GM21526 (cell line): ENCODE results near the gene ARHGAP12.
"Not testable (repeated sequence)": the region's sequence is repeated elsewhere in the genome, so short reads cannot be mapped to it uniquely, and the experiment has no call there.

Source experiments
- ATAC-seq: cut with Tn5 transposase; IDR thresholded peaks from one replicate; pipeline ENCODE4 v1.9.1; 2021; ENCODE audit warnings: moderate library complexity; ENCODE audit not compliant: unreplicated experiment, low FRiP score

Gene ARHGAP12

DNA sequence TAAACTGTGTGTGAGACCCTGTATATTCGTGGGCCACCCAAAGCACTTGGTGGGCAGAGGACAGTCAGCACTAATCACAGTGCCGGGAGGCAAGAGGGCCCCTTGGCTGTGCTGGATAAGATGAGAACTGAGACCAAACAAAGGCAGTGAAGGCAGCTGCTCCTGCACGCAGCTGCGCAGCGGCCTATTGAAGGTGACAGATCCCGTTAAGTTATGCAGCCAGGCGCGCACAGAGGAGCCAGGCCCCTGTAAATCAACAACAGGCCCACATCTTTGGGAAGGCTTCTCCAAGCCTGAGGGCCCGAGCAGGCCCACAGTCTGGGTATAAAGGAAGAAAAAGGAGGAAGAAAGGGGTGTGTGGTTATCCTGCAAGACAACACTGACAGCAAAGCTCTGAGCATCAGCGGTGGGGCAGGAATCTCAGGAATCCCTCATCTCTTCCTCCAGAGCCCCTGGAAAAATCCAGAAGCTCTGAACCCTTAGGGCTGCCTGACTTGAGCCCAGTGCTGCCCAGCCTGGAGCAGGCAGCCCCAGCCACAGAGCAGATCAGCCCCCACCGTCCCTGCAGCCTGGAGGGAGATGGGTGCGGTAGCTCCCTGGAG is 154.2 kb downstream of the ARHGAP12 start:
- ATAC-seq, result no peak

DNA sequence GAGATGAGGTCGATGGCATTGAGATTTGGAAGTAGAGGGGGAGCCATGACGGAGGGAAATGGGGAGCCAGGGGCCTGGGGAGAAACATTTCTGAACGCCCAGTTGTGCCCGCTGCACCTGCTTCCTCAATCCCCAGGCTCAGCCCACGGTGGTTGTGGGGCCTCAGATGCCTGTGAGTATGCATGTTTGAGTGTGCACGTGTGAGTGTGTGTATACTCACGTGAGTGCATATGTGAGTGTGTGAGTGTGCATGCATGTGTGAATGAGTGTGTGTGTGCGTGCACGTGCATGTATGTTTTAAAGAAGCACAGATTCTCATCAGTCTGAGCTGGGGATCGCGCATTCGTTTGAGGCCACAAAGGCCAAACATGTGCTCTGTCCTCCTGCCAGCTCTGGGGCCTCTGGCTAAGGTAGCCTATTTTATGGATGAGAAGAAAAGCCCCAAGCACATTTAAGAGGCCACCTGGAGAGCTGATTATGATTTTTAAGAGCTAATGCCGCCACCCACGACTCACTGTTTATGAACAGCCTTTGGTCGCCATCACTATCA is 154.8 kb downstream of the ARHGAP12 start:
- no peak for ATAC-seq

DNA sequence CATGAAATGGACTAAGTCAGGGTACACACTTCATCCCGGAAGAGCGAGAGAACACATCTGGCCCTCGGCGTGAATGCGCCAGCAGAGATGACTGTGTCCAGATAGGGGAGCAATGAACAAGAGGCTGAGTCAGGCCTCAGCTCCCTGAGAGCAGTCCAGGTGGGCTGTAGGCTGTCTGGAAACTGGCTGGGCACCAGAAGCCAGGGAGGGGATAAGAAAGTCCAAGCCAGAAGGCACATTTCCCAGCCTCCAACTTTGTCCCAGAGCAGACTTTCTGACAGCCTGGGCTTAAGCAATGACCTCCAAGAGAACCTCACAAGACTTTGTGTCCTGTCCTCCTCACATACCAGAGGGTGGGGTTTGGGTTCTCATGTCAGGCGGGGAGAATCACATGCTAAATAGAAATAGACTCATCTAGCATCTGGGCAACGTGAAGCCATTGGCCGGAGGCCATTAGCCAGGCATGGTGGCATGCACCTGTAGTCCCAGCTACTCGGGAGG is 157.2 kb downstream of the ARHGAP12 start:
- no peak for ATAC-seq

DNA sequence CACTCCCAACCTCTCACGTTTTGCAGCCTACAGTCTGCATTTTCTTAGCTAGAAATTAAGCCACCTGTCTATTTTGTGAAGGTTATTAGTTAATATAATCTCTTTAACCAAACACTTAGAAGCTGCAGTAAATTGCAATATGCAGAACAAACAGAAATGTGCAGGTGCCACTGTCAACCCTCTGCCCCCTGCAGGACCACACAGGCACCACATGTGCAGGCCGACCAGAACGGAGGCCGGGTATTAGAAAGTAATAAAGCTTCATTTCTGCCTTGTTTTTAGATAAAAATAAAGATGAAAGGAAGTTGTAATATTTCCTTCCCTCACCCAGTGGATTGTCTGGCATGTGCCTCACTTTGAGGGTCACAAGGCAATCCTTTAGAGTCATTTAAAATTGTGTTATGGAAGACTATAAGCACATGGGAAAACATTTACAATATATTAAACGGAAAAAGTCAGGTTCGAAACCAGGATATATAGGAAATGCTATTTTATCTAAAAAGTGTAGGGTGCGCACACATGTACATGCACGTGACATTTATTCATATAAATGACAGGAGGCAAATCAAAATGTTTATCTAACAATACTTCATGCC is 158.2 kb downstream of the ARHGAP12 start:
- peak; percentile 54 for ATAC-seq

DNA sequence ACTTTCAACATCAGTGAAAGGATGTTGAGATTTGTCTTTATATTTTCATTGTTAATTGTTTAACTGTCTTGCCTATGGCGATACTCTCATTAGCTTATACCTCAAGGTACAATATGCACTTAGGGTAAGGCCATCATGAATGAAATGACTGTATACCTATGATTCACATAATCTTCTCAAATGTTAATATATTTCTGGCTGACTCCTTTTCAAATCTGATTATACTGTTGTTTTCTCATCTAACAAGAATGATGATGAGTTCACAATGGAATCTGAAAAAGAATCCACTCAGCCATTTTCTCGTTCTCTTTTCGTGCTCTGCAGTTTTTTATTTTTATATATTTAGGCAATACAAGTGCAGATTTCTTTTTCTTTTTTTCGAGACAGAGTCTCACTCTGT is 159.1 kb downstream of the ARHGAP12 start:
- no peak for ATAC-seq

DNA sequence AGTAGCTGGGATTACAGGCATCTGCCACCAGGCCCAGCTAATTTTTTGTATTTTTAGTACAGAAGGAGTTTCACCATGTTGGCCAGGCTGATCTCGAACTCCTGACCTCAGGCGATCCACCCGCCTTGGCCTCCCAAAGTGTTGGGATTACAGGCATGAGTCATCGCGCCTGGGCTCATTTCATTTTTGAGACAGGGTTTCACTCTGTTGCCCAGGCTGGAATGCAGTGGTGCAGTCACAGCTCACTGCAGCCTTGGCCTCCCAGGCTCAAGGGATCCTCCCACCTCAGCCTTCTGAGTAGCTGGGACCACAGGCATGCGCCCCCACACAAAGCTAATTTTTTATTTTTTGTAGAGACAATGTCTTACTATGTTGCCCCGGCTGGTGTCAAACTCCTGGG is 159.7 kb downstream of the ARHGAP12 start:
- not testable (repeated sequence) for ATAC-seq

DNA sequence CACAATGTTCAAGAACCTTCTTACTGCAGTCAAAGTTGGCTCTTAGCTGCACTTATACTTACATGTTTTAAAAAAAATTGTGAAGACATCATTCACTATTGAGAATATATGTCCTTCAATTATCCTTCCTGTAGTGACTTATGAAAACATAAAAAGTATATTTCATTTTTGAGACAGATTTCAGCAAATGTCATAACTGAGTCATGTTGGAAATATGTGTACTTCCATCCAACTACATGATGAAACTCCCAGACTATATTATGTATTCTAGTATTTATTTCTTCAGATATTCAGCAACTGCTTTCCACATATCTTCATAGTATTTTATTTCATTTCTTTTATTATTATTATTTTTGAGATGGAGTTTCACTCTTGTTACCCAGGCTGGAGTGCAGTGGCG is 160.2 kb downstream of the ARHGAP12 start:
- ATAC-seq, result no peak

DNA sequence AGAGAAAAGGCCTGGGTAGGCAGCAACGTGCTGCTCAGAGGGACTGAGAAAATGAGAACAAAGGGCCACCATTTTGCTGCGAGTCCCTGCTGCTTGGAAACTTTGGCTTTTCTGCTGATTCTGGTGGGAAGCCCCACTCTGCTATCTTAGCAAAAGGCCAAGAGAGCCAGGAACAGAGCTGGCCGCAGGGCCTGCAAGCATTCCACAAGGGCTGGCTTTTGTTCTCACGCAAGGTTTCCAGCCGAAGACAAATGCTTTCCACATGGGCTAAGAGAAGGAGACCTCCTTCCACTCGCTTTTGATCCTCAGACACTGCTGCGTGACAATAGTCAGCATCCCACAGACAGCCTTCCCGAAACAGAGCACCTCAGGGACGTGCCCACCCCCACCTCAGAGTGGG is 163.1 kb downstream of the ARHGAP12 start:
- no peak for ATAC-seq

DNA sequence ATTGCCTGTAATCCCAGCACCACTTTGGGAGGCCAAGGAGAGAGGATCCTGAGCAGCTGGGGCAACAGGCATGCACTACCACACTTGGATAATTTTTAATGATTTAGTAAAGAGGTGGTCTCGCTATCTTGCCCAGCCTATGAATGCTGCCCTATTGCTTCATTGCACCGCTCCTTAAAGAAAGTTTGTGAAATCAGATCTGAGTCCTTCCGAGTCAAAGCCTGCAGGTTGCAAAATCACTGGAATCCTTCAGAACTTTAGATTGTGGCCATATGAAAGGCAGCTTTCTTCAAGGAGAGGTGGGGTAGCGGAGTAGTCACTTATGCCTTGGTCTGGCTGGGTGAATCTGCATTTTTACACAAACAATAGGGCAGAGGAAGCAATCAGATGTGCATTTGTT is 166.3 kb downstream of the ARHGAP12 start:
- ATAC-seq, result no peak

DNA sequence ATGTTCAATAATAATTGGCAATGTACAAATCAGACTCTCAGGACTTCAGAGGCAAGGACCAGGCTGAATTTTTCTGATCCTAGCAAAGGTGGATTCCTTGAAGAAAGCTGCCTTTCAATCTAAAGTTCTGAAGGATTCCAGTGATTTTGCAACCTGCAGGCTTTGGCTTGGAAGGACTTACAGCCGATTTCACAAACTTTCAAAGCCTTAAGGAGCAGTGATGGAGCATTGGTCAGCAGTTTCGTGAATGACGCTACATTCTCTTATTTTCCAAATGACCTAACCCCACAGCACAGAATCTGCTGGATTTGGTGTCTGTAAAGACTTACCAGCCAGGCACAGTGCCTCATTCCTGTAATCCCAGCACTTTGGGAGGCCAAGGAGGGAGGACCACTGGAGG is 167.5 kb downstream of the ARHGAP12 start:
- no peak for ATAC-seq

DNA sequence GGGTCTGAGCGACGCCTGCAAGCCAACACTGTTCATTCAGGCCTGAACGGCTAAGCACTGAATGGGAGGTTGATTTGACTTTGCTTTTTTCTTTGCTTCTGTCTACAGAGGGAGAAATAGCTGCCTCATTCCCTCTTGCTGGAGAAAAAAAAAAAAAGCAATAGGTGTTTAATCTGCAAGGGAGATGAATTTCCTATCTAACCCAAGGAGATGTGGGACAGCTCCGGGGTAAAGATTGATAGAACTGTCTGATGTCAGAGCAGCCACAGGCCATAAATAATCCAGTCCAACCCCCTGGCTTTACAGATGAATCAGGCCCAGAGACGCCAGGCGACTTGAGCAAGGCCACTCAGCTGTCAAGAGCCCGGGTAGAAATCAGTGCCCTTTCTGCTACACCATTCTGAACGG is 168.0 kb downstream of the ARHGAP12 start:
- no peak for ATAC-seq

DNA sequence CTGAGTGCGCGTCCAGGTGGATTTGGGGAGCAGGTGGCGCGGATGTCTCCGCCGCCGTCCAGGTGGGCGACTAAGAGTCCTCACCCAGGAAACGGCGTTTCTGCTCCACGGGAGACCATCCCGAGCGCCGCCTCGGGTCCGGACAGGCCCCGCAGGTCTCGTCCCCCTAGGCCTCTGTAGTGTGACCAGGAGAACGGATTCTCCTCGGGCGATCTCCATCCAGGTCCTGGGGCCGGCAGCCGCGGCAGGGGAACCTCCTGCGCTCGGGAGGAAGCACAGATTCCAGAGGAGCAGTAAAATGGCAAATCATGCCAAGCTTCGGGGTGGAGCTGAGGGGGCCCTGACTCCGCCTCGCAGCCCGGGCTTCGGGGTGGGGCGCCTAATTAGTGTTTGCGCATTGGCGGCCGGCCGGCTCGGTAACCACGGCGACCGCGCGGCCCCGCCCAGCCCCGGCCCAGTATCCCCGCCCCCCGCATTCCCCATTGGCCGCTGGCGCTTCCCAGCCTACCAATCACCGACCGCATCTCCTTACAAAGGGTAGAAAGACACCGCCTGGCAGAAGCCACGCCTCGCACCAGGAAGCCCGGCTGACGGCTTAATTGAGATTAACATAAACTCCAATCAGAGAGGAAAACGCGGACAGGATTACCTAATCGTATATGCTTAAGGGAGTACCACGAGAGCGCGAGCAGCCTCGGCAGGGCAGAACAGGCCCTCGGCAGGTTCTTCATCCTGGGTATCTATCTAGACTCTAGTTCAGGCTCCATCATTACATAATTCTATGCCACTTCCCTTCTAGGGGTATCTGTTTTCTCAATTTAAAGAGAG is 168.6 kb downstream of the ARHGAP12 start:
- ATAC-seq, result peak; percentile 97

DNA sequence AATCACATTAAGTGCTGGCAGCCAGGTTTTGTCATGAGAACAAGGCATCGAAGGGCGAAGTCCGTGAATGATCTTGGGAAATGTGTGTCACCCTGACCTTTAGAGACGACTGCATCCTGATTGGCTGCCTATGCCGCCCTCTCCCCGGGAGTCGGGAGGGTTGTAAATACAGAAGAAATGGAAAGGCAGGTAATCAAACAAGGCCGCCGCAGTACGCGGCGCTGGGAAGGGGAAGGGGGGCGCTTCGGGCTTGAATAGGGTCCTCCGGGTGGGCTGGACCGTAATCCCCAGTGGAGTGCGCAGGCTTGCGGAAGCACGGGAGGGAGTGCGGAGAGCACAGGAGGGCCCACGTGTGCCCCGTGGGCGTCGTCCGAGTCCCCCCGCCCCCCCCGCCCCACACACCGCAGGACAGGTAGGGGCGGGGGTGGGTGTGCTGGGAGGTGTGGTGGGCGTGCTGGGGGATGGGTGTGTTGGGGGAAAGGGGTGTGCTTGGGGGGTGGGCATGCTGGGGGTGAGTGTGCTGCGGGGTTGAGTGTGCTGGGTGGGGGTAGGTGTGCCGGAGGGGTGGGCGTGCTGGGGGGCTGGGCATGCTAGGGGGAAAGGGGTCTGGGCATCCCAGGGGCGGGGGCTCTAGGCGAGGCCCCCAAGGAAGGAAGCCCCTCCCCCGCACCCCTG is 169.4 kb downstream of the ARHGAP12 start:
- ATAC-seq, result no peak

DNA sequence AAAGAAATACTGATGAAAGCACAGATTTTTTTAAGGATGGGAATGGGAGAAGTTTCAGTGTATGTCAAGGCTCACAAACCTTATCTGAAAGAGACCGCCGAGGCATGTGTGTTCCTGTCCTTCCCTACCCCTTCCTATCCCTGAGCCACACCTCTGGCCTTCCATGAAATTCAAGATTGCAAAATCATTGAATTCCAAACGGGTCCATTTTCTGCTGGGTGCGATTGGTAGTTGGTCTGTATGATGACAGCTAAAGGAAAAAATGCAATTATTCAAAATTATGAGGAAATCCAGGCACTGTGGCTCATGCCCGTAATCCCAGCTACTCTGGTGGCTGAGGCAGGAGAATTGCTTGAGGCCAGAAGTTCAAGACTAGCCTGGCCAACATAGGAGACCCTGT is 170.1 kb downstream of the ARHGAP12 start:
- no peak for ATAC-seq

DNA sequence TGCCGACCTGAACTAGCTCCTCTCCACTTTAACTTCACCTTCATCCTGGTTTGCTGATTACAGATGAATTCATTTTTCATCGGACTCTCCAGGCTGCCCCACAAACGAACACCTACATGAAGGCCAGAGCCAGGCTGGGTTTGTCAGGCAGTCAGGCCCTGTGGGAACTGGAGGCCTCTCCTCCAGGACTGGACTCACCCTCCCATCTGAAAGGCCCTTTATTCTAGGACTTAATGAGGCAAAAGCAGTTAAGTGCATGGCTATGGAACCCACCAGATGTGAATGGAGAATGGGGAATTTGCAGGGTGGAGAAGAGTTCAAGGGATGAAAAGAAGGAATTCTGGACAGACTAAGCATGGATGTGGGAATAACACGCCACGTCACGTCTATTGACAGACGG is 170.8 kb downstream of the ARHGAP12 start:
- ATAC-seq, result no peak

DNA sequence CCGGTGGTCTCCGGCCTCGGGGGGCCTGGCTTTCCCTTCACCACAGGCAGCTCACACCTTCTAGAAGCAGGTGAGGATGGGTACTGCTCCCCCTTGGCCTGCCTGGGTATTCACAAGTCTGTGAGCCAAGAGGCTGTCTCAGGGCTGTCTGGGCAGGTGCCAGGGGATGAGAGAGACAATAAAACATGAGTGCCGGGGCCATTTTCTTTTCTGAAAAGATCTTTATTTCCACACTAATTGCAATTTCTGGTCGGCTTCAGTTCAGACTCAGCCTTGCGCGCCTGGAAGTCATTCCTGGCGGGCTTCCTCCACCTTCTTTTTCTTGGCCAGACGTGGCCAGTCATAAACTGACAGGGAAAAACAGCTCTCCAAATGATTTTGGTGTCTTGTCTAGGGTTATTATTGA is 171.2 kb downstream of the ARHGAP12 start:
- ATAC-seq, result no peak

DNA sequence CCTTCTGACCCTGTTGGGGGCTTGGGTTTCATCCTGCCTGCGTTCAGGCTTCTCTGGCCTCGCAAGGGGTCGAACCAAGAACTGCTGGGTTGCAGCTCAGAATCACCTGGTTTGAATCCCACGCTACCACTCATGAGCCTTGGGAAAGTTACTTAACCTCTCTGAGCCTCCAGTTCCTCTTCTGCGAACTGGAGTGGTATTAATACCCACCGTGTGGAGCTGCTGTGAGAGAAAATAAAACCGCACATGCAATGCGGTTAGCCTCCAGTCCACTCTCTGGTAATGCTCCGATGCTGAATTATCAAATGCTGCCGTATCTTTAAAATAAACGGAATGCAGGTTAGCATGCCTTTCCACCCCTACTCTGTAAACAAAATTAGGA is 171.9 kb downstream of the ARHGAP12 start:
- ATAC-seq, result no peak

DNA sequence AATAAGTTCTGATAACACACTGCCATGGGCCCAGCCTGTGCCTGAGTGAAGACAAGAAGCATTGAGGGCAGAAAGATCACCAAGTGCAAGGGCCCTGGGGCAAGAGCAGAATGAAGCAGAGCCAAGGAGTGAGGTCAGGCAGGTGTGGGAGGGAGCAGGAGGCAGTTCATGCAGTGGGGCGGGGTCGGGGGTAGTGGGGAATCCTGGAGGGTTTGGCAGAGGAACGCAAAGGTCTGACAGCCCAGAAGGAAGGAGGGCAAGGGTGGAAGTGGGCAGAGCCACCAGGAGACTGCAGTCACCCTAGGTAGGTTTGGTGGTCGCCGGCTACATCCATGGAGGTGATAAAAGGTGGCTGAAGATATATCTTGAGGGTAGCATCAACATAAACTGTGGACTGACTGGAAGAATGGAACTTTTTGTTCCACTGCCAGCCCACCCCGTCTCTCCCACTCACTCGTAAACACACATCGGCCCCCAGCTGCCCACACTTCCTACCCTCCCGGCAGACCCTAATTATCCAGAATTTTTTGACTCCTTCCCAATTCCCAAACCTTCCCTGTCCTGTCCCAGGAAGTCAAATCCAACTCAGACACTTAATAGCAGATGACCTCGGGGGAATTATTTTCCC is 172.4 kb downstream of the ARHGAP12 start:
- no peak for ATAC-seq
